CMK (cell line): ENCODE measurements around the gene TNP2.
A peak's percentile ranks its signal among the peaks of the same experiment; 100 is the strongest.
"Not testable (repeated sequence)": the region's sequence is repeated elsewhere in the genome, so short reads cannot be mapped to it uniquely, and the experiment has no call there.

ENCODE experiments used
- DNase-seq: peaks from one replicate; pipeline ENCODE4 v3.0.0-alpha.2; 2010; ENCODE audit warnings: low read depth

Gene TNP2

GRCh38 chr16:11299865-11300559, 30.9 kb upstream of the TNP2 start:
- DNase-seq: no peak

GRCh38 chr16:11298950-11299547, 29.9 kb upstream of the TNP2 start:
- not testable (repeated sequence) for DNase-seq

GRCh38 chr16:11298143-11298900, 29.2 kb upstream of the TNP2 start:
- no peak for DNase-seq

GRCh38 chr16:11297492-11298142, 28.5 kb upstream of the TNP2 start:
- DNase-seq: peak; percentile 80

GRCh38 chr16:11296706-11297491, 27.8 kb upstream of the TNP2 start:
- DNase-seq: no peak

GRCh38 chr16:11296351-11296705, 27.2 kb upstream of the TNP2 start:
- DNase-seq: no peak

- DNase-seq: no peak
Measured at GRCh38 chr16:11295672-11296071, 26.5 kb upstream of the TNP2 start.

- DNase-seq: no peak
Measured at GRCh38 chr16:11292076-11292748, 23.1 kb upstream of the TNP2 start.

- DNase-seq: no peak
Measured at GRCh38 chr16:11291091-11291703, 22.1 kb upstream of the TNP2 start.

- no peak for DNase-seq
Measured at GRCh38 chr16:11290102-11290893, 21.2 kb upstream of the TNP2 start.

- not testable (repeated sequence) for DNase-seq
Measured at GRCh38 chr16:11289696-11290095, 20.6 kb upstream of the TNP2 start.

- no peak for DNase-seq
Measured at GRCh38 chr16:11289202-11289601, 20.1 kb upstream of the TNP2 start.

GRCh38 chr16:11285842-11286241, 16.7 kb upstream of the TNP2 start:
- DNase-seq: no peak

GRCh38 chr16:11283820-11284248, 14.7 kb upstream of the TNP2 start:
- DNase-seq: no peak

- no peak for DNase-seq
Measured at GRCh38 chr16:11280616-11281522, 11.7 kb upstream of the TNP2 start, which contains the start of gene PRM1. Gene PRM1, minus strand, starts transcription at chr16:11281330. Its CDS starts 92 bp downstream, at chr16:11281238.

- DNase-seq: no peak
Measured at GRCh38 chr16:11278681-11279628, 9.8 kb upstream of the TNP2 start.

GRCh38 chr16:11277607-11278337, 8.6 kb upstream of the TNP2 start:
- DNase-seq: no peak
